ENCODE measurements around the gene PAIP2. TPM values are rescaled to one million over a fixed set of nuclear protein-coding genes. Genes with fewer than 3 reads are reported as not detected.
"Not testable (repeated sequence)": the region's sequence is repeated elsewhere in the genome, so short reads cannot be mapped to it uniquely, and the experiment has no call there.

Gene PAIP2
- polyA plus RNA-seq, 4 donors, result 43.6 to 65.2 (median 57.7) TPM

DNA sequence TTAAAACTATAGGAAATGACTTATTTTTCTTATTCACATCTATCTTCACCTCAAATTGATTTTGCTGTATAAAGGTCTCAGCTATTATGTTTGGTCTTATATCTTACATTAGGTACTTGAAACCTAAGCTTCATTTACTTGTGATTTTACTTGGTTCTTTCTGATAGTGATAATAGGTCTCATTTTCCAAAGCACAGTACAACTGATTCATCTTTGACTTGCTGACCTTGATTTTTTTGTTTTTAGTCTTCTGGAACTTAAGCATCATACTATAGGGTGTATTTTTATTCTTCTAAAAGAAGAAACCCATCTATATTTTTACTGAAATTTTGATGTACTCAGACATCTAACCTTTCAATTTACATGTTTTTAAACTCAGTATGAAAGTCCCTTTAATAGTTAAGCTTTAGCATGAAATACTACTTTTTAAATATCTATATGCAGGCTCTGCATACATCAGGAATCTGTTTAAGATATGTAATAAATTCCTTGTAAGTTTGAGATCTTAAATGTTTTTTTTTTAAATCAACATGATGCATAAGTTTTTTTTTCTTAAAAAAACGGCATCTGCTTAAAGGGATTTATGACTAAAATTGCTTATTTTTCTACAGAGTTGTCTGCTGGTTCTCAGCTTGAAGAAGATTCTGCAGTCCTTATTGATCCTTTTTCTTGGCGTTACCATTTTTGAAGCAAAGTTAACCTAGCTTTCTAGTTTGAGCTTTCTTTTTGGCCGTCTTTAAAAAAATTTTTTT lies 34.9 kb upstream of the PAIP2 start:
- Histone ChIP-seq H3K9me3 (ENCODE audit: control insufficient read depth in 2 of 2, insufficient read depth in 1 of 2, low read depth in 1 of 2, low read length in 1 of 2) (no peaks in the 10 kb centered on the region), H3K36me3 (ENCODE audit: control insufficient read depth in 3 of 3, insufficient read depth in 2 of 3, low read depth in 1 of 3, low read length in 3 of 3) (peaks cover 0 to 8% (median 0%) of the 10 kb centered on the region in 3 donors), H3K27me3 (ENCODE audit: control insufficient read depth in 3 of 3, insufficient read depth in 3 of 3, low read length in 3 of 3) (no peaks in the 10 kb centered on the region), H3K4me1 (ENCODE audit: control insufficient read depth in 3 of 3, insufficient read depth in 2 of 3, low read depth in 1 of 3, low read length in 2 of 3) (peaks cover 0 to 6% (median 0%) of the 10 kb centered on the region in 3 donors), H3K4me3 (ENCODE audit: low read depth in 1 of 3, low read length in 3 of 3) (no peak overlapping the region), H3K27ac (ENCODE audit: low read depth in 1 of 3, low read length in 2 of 3) (no peak overlapping the region)
- FAIRE-seq, result peak; percentile 93
- DNase-seq, result no peak
- WGBS, 3 donors, result 50 to 65% (median 63%) methylated on average over 3 of the region's 3 CpGs

DNA sequence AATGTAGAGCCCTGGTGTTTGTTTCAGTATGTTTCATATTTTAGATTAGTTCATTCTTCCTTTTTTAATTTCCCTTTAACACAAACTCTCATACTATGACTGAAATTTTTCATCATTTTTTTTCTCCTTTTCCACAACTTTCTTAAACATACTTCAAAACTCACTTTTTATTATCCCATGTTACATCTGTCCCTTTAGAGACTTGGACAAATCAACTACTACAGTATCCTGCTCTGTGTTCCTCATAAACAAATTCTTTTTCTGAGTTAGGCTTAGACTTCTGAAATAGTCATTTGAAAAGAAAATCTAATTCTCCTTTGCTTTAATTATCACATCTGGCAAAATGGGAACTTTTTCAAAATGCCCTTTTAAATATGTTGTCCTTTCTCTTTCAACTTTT lies 32.9 kb upstream of the PAIP2 start:
- Histone ChIP-seq H3K4me3 (ENCODE audit: low read depth in 1 of 3, low read length in 3 of 3) (no peak overlapping the region), H3K36me3 (ENCODE audit: control insufficient read depth in 3 of 3, insufficient read depth in 2 of 3, low read depth in 1 of 3, low read length in 3 of 3) (peaks cover 0 to 11% (median 2%) of the 10 kb centered on the region in 3 donors), H3K4me1 (ENCODE audit: control insufficient read depth in 3 of 3, insufficient read depth in 2 of 3, low read depth in 1 of 3, low read length in 2 of 3) (peaks cover 0 to 6% (median 0%) of the 10 kb centered on the region in 3 donors), H3K9me3 (ENCODE audit: control insufficient read depth in 2 of 2, insufficient read depth in 1 of 2, low read depth in 1 of 2, low read length in 1 of 2) (no peaks in the 10 kb centered on the region), H3K27me3 (ENCODE audit: control insufficient read depth in 3 of 3, insufficient read depth in 3 of 3, low read length in 3 of 3) (no peaks in the 10 kb centered on the region), H3K27ac (ENCODE audit: low read depth in 1 of 3, low read length in 2 of 3) (peak overlapping the region in 1 of 3 donors; percentile 20)
- no peak for FAIRE-seq
- no peak for DNase-seq

DNA sequence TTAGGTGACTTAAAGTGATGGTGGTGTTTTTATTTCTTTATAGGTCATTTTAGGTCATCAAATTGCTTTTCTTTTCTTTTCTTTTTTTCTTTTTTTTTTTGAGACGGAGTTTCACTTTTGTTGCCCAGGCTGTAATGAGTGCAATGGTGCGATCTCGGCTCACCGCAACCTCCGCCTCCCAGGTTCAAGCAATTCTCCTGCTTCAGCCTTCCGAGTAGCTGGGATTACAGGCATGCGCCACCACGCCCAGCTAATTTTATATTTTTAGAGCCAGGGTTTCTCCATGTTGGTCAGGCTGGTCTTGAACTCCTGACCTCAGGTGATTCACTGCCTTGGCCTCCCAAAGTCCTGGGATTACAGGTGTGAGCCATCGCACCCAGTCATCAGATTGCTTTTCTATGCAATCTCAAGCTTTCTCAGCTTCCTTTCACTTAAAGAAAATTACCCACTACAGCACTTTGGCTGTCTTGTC lies 30.9 kb upstream of the PAIP2 start:
- not testable (repeated sequence) for H3K27ac ChIP-seq (ENCODE audit: low read depth in 1 of 3, low read length in 2 of 3); DNase-seq; H3K4me3 ChIP-seq (ENCODE audit: low read depth in 1 of 3, low read length in 3 of 3); H3K4me1 ChIP-seq (ENCODE audit: control insufficient read depth in 3 of 3, insufficient read depth in 2 of 3, low read depth in 1 of 3, low read length in 2 of 3); H3K27me3 ChIP-seq (ENCODE audit: control insufficient read depth in 3 of 3, insufficient read depth in 3 of 3, low read length in 3 of 3); FAIRE-seq; H3K9me3 ChIP-seq (ENCODE audit: control insufficient read depth in 2 of 2, insufficient read depth in 1 of 2, low read depth in 1 of 2, low read length in 1 of 2)
- H3K36me3 ChIP-seq (ENCODE audit: control insufficient read depth in 3 of 3, insufficient read depth in 2 of 3, low read depth in 1 of 3, low read length in 3 of 3), result peaks cover 0 to 12% (median 2%) of the 10 kb centered on the region in 3 donors
- WGBS, 3 donors, result 76 to 79% (median 76%) methylated on average over 9 of the region's 9 CpGs

DNA sequence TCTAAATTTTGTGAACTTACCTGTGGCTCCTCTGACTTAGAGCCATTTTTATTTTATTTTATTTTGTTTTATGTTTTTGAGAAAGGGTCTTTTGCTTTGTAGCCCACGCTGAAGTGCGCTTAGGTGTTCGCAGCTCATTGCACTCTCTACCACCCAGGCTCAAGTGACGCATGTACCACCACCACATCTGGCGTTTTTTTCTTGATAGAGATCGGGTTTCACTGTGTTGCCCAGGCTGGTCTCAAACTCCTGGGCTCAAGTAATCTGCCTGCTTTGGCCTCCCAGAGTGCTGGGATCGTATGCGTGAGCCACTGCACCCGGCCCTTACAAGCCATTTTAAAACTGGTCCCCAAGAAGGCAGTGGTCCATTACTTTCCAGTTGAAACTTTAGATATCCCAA lies 29.6 kb upstream of the PAIP2 start:
- DNase-seq (no peak), FAIRE-seq (no peak)
- Histone ChIP-seq H3K27me3 (ENCODE audit: control insufficient read depth in 3 of 3, insufficient read depth in 3 of 3, low read length in 3 of 3) (no peaks in the 10 kb centered on the region), H3K9me3 (ENCODE audit: control insufficient read depth in 2 of 2, insufficient read depth in 1 of 2, low read depth in 1 of 2, low read length in 1 of 2) (no peaks in the 10 kb centered on the region), H3K27ac (ENCODE audit: low read depth in 1 of 3, low read length in 2 of 3) (no peak overlapping the region), H3K36me3 (ENCODE audit: control insufficient read depth in 3 of 3, insufficient read depth in 2 of 3, low read depth in 1 of 3, low read length in 3 of 3) (peaks cover 6 to 21% (median 7%) of the 10 kb centered on the region in 3 donors), H3K4me1 (ENCODE audit: control insufficient read depth in 3 of 3, insufficient read depth in 2 of 3, low read depth in 1 of 3, low read length in 2 of 3) (peaks cover 0 to 3% (median 0%) of the 10 kb centered on the region in 3 donors), H3K4me3 (ENCODE audit: low read depth in 1 of 3, low read length in 3 of 3) (no peak overlapping the region)
- WGBS, 3 donors, result 88 to 92% (median 91%) methylated on average over 9 of the region's 9 CpGs

DNA sequence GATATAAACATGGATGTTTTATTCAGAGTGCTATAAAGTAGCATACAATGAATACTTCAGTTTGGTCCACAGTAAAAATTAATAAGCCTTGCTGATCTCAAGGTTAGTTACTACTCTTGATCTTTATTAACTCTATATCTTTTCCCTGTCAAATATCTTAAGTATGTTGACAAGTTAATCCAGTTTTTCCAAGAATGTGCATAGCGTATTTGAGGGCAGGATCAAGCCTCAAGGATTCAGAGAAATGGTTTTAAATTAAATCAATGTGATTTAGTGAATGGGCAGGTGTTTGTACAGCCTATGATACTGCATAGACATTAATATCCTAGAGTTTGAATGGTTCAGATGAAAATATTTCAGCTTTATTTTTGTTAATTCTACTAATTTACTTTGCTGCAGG lies 27.4 kb upstream of the PAIP2 start:
- DNase-seq (no peak), FAIRE-seq (no peak)
- Histone ChIP-seq H3K27me3 (ENCODE audit: control insufficient read depth in 3 of 3, insufficient read depth in 3 of 3, low read length in 3 of 3) (no peaks in the 10 kb centered on the region), H3K27ac (ENCODE audit: low read depth in 1 of 3, low read length in 2 of 3) (no peak overlapping the region), H3K9me3 (ENCODE audit: control insufficient read depth in 2 of 2, insufficient read depth in 1 of 2, low read depth in 1 of 2, low read length in 1 of 2) (no peaks in the 10 kb centered on the region), H3K36me3 (ENCODE audit: control insufficient read depth in 3 of 3, insufficient read depth in 2 of 3, low read depth in 1 of 3, low read length in 3 of 3) (peaks cover 10 to 36% (median 13%) of the 10 kb centered on the region in 3 donors), H3K4me1 (ENCODE audit: control insufficient read depth in 3 of 3, insufficient read depth in 2 of 3, low read depth in 1 of 3, low read length in 2 of 3) (no peaks in the 10 kb centered on the region), H3K4me3 (ENCODE audit: low read depth in 1 of 3, low read length in 3 of 3) (no peak overlapping the region)
- WGBS, 3 donors, result 73 to 84% (median 82%) methylated on average over 1 of the region's 1 CpG

DNA sequence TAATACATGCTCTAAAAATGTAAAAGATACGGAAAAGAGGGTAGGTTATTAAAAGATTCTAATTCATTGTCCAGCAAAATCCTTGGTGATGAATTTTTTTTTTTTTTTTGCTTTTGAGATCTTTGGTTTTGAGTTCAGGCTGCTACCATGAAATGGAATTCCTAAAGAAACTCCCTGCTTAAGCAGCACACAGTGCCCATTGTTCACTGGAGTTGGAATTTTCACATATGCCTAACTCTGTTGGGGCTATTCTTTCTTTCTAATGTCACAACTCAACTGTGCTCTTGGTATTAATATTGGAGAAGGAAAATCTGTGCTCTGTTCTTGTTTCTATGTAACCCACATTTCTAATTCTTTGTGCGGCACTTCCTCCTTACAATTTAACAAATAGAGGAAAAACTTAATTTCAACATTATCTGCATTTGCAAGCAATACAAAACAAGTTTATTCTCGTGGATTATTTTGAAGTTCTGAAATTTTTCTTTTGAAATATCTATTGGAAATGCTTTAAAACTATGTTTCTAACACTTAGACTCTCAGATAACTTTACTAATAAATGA lies 26.5 kb upstream of the PAIP2 start:
- DNase-seq, result no peak
- H3K9me3 ChIP-seq (ENCODE audit: control insufficient read depth in 2 of 2, insufficient read depth in 1 of 2, low read depth in 1 of 2, low read length in 1 of 2), result no peaks in the 10 kb centered on the region
- H3K4me1 ChIP-seq (ENCODE audit: control insufficient read depth in 3 of 3, insufficient read depth in 2 of 3, low read depth in 1 of 3, low read length in 2 of 3), result no peaks in the 10 kb centered on the region
- no peaks in the 10 kb centered on the region for H3K27me3 ChIP-seq (ENCODE audit: control insufficient read depth in 3 of 3, insufficient read depth in 3 of 3, low read length in 3 of 3)
- WGBS, 3 donors, result 79 to 81% (median 81%) methylated on average over 3 of the region's 3 CpGs
- peaks cover 14 to 44% (median 16%) of the 10 kb centered on the region in 3 donors for H3K36me3 ChIP-seq (ENCODE audit: control insufficient read depth in 3 of 3, insufficient read depth in 2 of 3, low read depth in 1 of 3, low read length in 3 of 3)
- H3K4me3 ChIP-seq (ENCODE audit: low read depth in 1 of 3, low read length in 3 of 3), result no peak overlapping the region
- FAIRE-seq, result no peak
- no peak overlapping the region for H3K27ac ChIP-seq (ENCODE audit: low read depth in 1 of 3, low read length in 2 of 3)

DNA sequence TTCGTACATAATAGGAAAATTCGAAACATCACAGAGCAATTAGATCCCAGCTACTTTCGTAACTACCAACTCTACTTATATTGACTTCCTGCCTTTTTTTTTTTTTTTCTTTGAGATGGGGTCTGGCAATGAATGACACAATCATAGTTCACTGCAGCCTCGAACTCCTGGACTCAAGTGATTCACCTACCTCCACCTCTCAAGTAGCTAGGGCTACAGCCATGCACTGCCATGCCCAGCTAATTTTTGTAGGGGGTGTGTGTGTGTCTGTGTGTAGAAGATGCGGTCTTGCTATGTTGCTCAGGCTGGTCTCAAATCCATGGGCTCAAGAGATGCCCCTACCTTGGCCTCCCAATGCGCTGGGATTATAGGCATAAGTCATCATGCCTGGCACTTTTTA lies 5.8 kb upstream of the PAIP2 start:
- H3K9me3 ChIP-seq (ENCODE audit: control insufficient read depth in 2 of 2, insufficient read depth in 1 of 2, low read depth in 1 of 2, low read length in 1 of 2), result no peaks in the 10 kb centered on the region
- 64 to 69% (median 66%) methylated on average over 6 of the region's 6 CpGs for WGBS, 3 donors
- H3K4me1 ChIP-seq (ENCODE audit: control insufficient read depth in 3 of 3, insufficient read depth in 2 of 3, low read depth in 1 of 3, low read length in 2 of 3), result peaks cover 0 to under 1% (median 0%) of the 10 kb centered on the region in 3 donors
- H3K36me3 ChIP-seq (ENCODE audit: control insufficient read depth in 3 of 3, insufficient read depth in 2 of 3, low read depth in 1 of 3, low read length in 3 of 3), result peaks cover 3 to 17% (median 7%) of the 10 kb centered on the region in 3 donors
- H3K27me3 ChIP-seq (ENCODE audit: control insufficient read depth in 3 of 3, insufficient read depth in 3 of 3, low read length in 3 of 3), result no peaks in the 10 kb centered on the region
- no peak overlapping the region for H3K4me3 ChIP-seq (ENCODE audit: low read depth in 1 of 3, low read length in 3 of 3)
- FAIRE-seq (no peak), DNase-seq (peak in 1 of 2 donors; percentile 11)
- H3K27ac ChIP-seq (ENCODE audit: low read depth in 1 of 3, low read length in 2 of 3), result no peak overlapping the region

DNA sequence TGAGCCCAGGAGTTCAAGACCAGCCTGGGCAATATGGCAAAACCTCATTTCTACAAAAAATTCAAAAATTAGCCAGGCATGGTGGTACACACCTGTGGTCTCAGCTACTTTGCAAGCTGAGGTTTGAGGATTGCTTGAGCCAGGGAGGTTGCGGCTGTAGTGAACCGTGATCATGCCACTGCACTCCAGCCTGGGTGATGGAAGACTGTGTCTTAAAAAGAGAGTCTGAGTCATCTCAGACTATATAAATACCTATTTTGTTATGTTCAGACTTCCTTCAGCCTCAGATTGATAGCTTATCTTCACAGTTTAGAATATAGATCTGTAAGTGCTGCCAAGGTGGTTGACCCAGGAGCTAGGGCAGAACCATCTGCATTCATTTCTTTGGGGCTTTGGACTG lies 1.6 kb upstream of the PAIP2 start:
- no peak for FAIRE-seq
- no peak overlapping the region for H3K27ac ChIP-seq (ENCODE audit: low read depth in 1 of 3, low read length in 2 of 3)
- 65 to 77% (median 70%) methylated on average over 2 of the region's 2 CpGs for WGBS, 3 donors

More for the DNA sequence above, 1.6 kb upstream of the PAIP2 start:
- H3K4me3 ChIP-seq (ENCODE audit: low read depth in 1 of 3, low read length in 3 of 3), result no peak overlapping the region
- no peak for DNase-seq
- H3K4me1 ChIP-seq (ENCODE audit: control insufficient read depth in 3 of 3, insufficient read depth in 2 of 3, low read depth in 1 of 3, low read length in 2 of 3), result peaks cover 2 to 15% (median 6%) of the 10 kb centered on the region in 3 donors
- peaks cover 0 to 2% (median 0%) of the 10 kb centered on the region in 3 donors for H3K36me3 ChIP-seq (ENCODE audit: control insufficient read depth in 3 of 3, insufficient read depth in 2 of 3, low read depth in 1 of 3, low read length in 3 of 3)
- H3K27me3 ChIP-seq (ENCODE audit: control insufficient read depth in 3 of 3, insufficient read depth in 3 of 3, low read length in 3 of 3), result no peaks in the 10 kb centered on the region
- H3K9me3 ChIP-seq (ENCODE audit: control insufficient read depth in 2 of 2, insufficient read depth in 1 of 2, low read depth in 1 of 2, low read length in 1 of 2), result no peaks in the 10 kb centered on the region

All from small intestine (tissue), 7 donors.